Nephron progenitor cell (in vitro differentiated cells): Measurements from ENCODE around the gene SEMA3F.

Experiments used
- DNase-seq: peaks from one replicate; pipeline ENCODE4 v3.0.0; 2021
- H3K27ac Mint-ChIP-seq: 2 replicates; pipeline ENCODE4 v1.8.0; 2021; ENCODE audit warnings: mild to moderate bottlenecking, moderate library complexity, mixed read lengths
- H3K27me3 Mint-ChIP-seq: 2 replicates; pipeline ENCODE4 v1.8.0; 2021; ENCODE audit warnings: mild to moderate bottlenecking, low read depth, mixed read lengths; ENCODE audit not compliant: poor library complexity
- H3K36me3 Mint-ChIP-seq: 2 replicates; pipeline ENCODE4 v1.8.0; 2021; ENCODE audit warnings: low read depth, mixed read lengths
- H3K4me1 Mint-ChIP-seq: 2 replicates; pipeline ENCODE4 v1.8.0; 2021; ENCODE audit warnings: mixed read lengths
- H3K4me3 Mint-ChIP-seq: 2 replicates; pipeline ENCODE4 v1.8.0; 2021; ENCODE audit warnings: mild to moderate bottlenecking, moderate library complexity, mixed read lengths
- H3K9me3 Mint-ChIP-seq: 2 replicates; pipeline ENCODE4 v1.8.0; 2021; ENCODE audit warnings: mild to moderate bottlenecking, moderate library complexity, mixed read lengths
- CTCF ChIP-seq: fragments of 200-600 bp; sonication (generic); IDR thresholded peaks from 2 replicates; pipeline ENCODE4 v1.5.0; 2021; ENCODE audit warnings: antibody characterized with exemption

The SEMA3F gene

GRCh38 chr3:50171540-50172301, 16.6 kb downstream of the SEMA3F start:
- H3K36me3 Mint-ChIP-seq = peaks cover 17% of the 10 kb centered on the region

GRCh38 chr3:50172626-50173220, 17.6 kb downstream of the SEMA3F start:
- H3K4me1 Mint-ChIP-seq = peaks cover 46% of the 10 kb centered on the region
- DNase-seq = no peak
- no peak for TF ChIP-seq CTCF
- H3K27ac Mint-ChIP-seq = no peak overlapping the region
- H3K27me3 Mint-ChIP-seq = peaks cover 3% of the 10 kb centered on the region
- H3K36me3 Mint-ChIP-seq = peaks cover 27% of the 10 kb centered on the region
- no peaks in the 10 kb centered on the region for H3K9me3 Mint-ChIP-seq
- H3K4me3 Mint-ChIP-seq = no peak overlapping the region

More at GRCh38 chr3:50171540-50172301, 16.6 kb downstream of the SEMA3F start:
- Mint-ChIP-seq H3K27ac (peak overlapping the region; percentile 45), H3K4me1 (peaks cover 56% of the 10 kb centered on the region), H3K9me3 (no peaks in the 10 kb centered on the region), H3K27me3 (peaks cover 3% of the 10 kb centered on the region), H3K4me3 (no peak overlapping the region)
- DNase-seq = no peak
- TF ChIP-seq CTCF = no peak

- peaks cover 3% of the 10 kb centered on the region for H3K27me3 Mint-ChIP-seq
- no peaks in the 10 kb centered on the region for H3K9me3 Mint-ChIP-seq
- H3K27ac Mint-ChIP-seq = peak overlapping the region; percentile 79
- no peak for DNase-seq
- TF ChIP-seq CTCF = no peak
- H3K4me3 Mint-ChIP-seq = no peak overlapping the region
- H3K4me1 Mint-ChIP-seq = peaks cover 35% of the 10 kb centered on the region
- peaks cover 37% of the 10 kb centered on the region for H3K36me3 Mint-ChIP-seq
Measured at GRCh38 chr3:50173685-50174516, 18.8 kb downstream of the SEMA3F start.

GRCh38 chr3:50174517-50174895, 19.4 kb downstream of the SEMA3F start:
- Mint-ChIP-seq H3K27me3 (peaks cover 4% of the 10 kb centered on the region), H3K36me3 (peaks cover 43% of the 10 kb centered on the region), H3K9me3 (no peaks in the 10 kb centered on the region), H3K4me1 (peaks cover 30% of the 10 kb centered on the region), H3K4me3 (no peak overlapping the region), H3K27ac (no peak overlapping the region)
- DNase-seq = no peak
- TF ChIP-seq CTCF = no peak

- Mint-ChIP-seq H3K4me3 (no peak overlapping the region), H3K4me1 (peaks cover 29% of the 10 kb centered on the region), H3K27ac (no peak overlapping the region), H3K36me3 (peaks cover 48% of the 10 kb centered on the region), H3K27me3 (peaks cover 6% of the 10 kb centered on the region), H3K9me3 (no peaks in the 10 kb centered on the region)
- DNase-seq = no peak
- TF ChIP-seq CTCF = no peak
Measured at GRCh38 chr3:50174947-50175524, 19.9 kb downstream of the SEMA3F start.
